Measurements from ENCODE around the gene TSR1. TPM values are rescaled to one million over a fixed set of nuclear protein-coding genes. Genes with fewer than 3 reads are reported as not detected.

The TSR1 gene
- total RNA-seq, 8 experiments from 2014 or later = 27.6 to 70.9 (median 41.3) TPM

- H3K27ac ChIP-seq = no peak overlapping the region
- WGBS, 10 experiments = 0 to 90% (median 33%) methylated on average over 1 to 7 of the region's 7 CpGs
- ATAC-seq (replicated peaks in 6 of 8) = peak; percentile 50 to 97 (median 78)
- in situ Hi-C loops (cut with MboI; ENCODE audit: low pct_unique_long_range_greater_than_20kb in 2 of 9, low sequenced_read_pairs in 9 of 9, unreplicated experiment in 9 of 9) = loop anchor here in 1 of 9 experiments (25.0 kb wide), 1 partner anchor 370 kb away; no protein-coding TSS in a partner anchor
- H3K4me3 ChIP-seq = no peak overlapping the region
- no peaks in the 10 kb centered on the region for H3K4me1 ChIP-seq (replicated peaks in 1 of 2)
Measured at GRCh38 chr17:2282297-2282873, 53.9 kb downstream of the TSR1 start.

GRCh38 chr17:2279707-2280106 lies 56.5 kb downstream of the TSR1 start:
- Histone ChIP-seq H3K4me1 (replicated peaks in 1 of 2) (no peaks in the 10 kb centered on the region), H3K4me3 (no peak overlapping the region), H3K27ac (no peak overlapping the region)
- WGBS, 10 experiments = 30 to 97% (median 90%) methylated on average over 2 to 9 of the region's 9 CpGs; no CpG with 5 or more reads in 1 of the 10 experiments
- in situ Hi-C loops (cut with MboI; ENCODE audit: low pct_unique_long_range_greater_than_20kb in 2 of 9, low sequenced_read_pairs in 9 of 9, unreplicated experiment in 9 of 9) = loop anchor here in 1 of 9 experiments (25.0 kb wide), 1 partner anchor 367 kb away; no protein-coding TSS in a partner anchor
- ATAC-seq (replicated peaks in 6 of 8) = no peak

GRCh38 chr17:2277429-2278170 lies 58.7 kb downstream of the TSR1 start:
- in situ Hi-C loops (cut with MboI; ENCODE audit: low pct_unique_long_range_greater_than_20kb in 2 of 9, low sequenced_read_pairs in 9 of 9, unreplicated experiment in 9 of 9) = loop anchor here in 1 of 9 experiments (25.0 kb wide), 1 partner anchor 365 kb away; no protein-coding TSS in a partner anchor
- no peak for ATAC-seq (replicated peaks in 6 of 8)
- no peaks in the 10 kb centered on the region for H3K4me1 ChIP-seq (replicated peaks in 1 of 2)
- WGBS, 10 experiments = 79 to 100% (median 95%) methylated on average over 1 to 7 of the region's 9 CpGs
- no peak overlapping the region for H3K4me3 ChIP-seq
- H3K27ac ChIP-seq = no peak overlapping the region

GRCh38 chr17:2275722-2276121 lies 60.5 kb downstream of the TSR1 start:
- in situ Hi-C loops (cut with MboI; ENCODE audit: low pct_unique_long_range_greater_than_20kb in 2 of 9, low sequenced_read_pairs in 9 of 9, unreplicated experiment in 9 of 9) = loop anchor here in 1 of 9 experiments (25.0 kb wide), 1 partner anchor 363 kb away; no protein-coding TSS in a partner anchor
- no peak for ATAC-seq (replicated peaks in 6 of 8)
- Histone ChIP-seq H3K4me1 (replicated peaks in 1 of 2) (no peaks in the 10 kb centered on the region), H3K27ac (no peak overlapping the region), H3K4me3 (no peak overlapping the region)
- 40 to 80% (median 60%) methylated on average over 1 of the region's 1 CpG; no CpG with 5 or more reads in 5 of the 10 experiments for WGBS, 10 experiments

GRCh38 chr17:2274414-2274813 lies 61.8 kb downstream of the TSR1 start:
- in situ Hi-C loops (cut with MboI; ENCODE audit: low pct_unique_long_range_greater_than_20kb in 2 of 9, low sequenced_read_pairs in 9 of 9, unreplicated experiment in 9 of 9) = loop anchor here in 1 of 9 experiments (25.0 kb wide), 1 partner anchor 387 kb away; no protein-coding TSS in a partner anchor
- H3K4me3 ChIP-seq = no peak overlapping the region
- H3K4me1 ChIP-seq (replicated peaks in 1 of 2) = no peaks in the 10 kb centered on the region
- 17 to 100% (median 94%) methylated on average over 1 to 2 of the region's 2 CpGs; no CpG with 5 or more reads in 2 of the 10 experiments for WGBS, 10 experiments
- H3K27ac ChIP-seq = no peak overlapping the region
- ATAC-seq (replicated peaks in 6 of 8) = no peak

Other genes with a start within 250 kb of the TSR1 start
- gene SMG6, start 32.7 kb downstream of the TSR1 start, total RNA-seq = 10 to 100 TPM; 18.5 to 54.9 (median 30.6) TPM
- gene SRR, start 32.5 kb downstream of the TSR1 start, total RNA-seq = 10 to 100 TPM in 5 of 8 experiments, 1 to 10 TPM in 3; 4.9 to 24.0 (median 10.6) TPM
- gene SGSM2, start 1.0 kb upstream of the TSR1 start, total RNA-seq = 10 to 100 TPM; 33.4 to 95.6 (median 46.4) TPM
- 10 to 100 TPM in 4 of 8 experiments, 1 to 10 TPM in 4; 6.4 to 25.1 (median 9.9) TPM for gene MNT, start 64.6 kb upstream of the TSR1 start, total RNA-seq
- 10 to 100 TPM; 15.1 to 31.5 (median 20.3) TPM for gene METTL16, start 175.4 kb upstream of the TSR1 start, total RNA-seq

All from motor neuron (in vitro differentiated cells).